HL-60/S4 (cell line): Measurements from ENCODE around the gene SYT1.

Experiments
- in situ Hi-C: fragments of 300-500 bp; cut with MboI; formaldehyde crosslinking; loops from 2 replicates; pipeline ENCODE4 v1.14.3; 2022; ENCODE audit warnings: low sequenced_read_pairs

Gene SYT1

DNA sequence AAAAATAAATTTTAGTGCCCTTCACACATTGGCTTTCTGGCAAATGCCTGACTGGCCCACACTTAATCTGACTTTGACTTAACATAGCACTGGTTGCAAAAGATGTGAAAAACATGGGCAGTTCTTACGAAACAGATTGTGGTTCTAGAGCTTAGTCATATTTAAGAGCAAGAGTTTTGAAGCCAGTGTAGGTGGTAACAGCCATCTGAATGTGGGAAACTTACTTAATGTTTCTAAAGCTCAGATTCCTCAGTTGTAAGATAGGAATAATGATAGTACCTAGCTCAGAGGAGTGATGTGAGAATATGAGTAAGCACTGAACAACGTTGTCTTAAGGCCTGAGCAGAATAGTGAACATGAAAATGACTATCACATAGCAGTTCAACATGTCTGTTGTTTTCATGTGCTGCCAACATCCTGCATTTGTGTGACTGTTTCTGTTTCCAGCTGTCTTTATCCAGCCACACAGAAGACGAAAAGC is 262.7 kb downstream of the SYT1 start:
- in situ Hi-C loops = no loop called here

DNA sequence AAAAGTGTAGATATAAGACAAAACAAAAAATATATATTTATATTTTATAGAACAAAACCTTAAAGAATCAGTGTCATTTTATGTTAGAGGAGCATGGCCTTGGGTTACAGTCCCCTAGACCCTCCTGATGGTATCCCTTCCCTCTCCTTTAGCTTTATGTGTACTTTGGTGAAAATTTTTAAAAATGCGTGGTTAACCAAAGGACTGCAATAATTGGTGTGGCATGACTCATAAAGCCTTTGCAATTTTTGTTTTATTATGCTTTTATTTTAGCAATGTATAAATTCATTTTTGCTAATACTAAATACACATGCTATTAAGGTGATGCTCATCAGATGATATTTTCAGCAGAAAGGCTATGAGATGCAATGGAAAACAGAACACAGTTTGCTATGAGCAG is 264.4 kb downstream of the SYT1 start:
- in situ Hi-C loops = no loop called here

DNA sequence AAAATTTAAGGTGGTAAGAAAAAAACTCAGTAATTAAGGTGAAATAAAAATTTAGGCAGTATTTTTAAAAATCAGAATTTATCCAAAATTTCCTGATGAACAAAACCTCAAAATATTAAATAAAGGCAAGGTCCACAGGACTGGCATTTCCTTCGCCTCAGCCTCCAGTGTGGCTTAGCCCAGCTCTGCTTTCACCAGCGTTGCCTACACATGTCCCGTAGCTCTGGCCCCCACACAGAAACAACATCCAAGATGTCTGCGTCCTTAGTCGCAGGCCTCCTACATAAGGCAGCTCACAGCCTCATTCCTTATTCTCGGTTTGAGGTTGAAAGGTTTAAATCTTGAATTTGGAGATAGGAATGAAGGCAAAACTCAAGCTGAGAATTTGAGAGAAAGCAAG is 274.3 kb downstream of the SYT1 start:
- in situ Hi-C loops = no loop called here

DNA sequence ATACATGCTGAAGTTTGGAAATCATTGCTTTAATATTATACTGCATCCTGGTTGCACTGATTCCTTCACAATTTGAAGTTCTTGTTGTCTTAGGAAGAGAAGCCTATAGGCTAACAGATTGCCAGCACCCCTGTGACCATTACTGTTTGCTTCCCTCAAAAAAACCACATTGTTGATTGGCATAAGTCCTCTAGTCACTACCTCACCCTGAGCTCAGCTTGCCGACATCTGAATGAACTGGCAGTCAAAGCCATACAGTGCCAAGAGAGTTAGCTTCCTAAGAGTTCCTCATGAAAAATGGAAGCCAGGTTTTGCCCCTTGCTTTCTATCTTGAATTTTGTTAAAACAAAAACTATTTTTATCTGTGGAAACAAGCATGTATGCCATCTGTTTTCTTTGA is 276.1 kb downstream of the SYT1 start:
- in situ Hi-C loops = no loop called here

DNA sequence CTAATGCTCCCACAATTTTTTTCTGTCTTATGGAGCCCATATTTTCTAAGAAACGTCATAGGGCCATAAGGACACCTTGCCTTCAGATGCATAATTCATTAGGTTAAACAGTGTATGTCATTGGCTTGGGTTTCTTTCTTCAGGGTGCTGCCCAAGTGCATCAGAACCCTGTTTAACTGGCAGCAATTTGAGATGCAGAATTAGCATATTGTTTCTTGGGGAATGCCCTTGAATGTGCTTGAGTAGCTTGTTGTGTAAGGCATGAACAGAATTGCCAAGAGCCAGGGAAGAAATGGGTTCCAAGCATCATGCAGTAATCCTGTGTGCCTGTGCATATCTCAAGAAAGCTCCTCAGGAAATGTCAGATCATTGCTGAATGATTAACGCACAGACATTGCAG is 277.2 kb downstream of the SYT1 start:
- in situ Hi-C loops = no loop called here

DNA sequence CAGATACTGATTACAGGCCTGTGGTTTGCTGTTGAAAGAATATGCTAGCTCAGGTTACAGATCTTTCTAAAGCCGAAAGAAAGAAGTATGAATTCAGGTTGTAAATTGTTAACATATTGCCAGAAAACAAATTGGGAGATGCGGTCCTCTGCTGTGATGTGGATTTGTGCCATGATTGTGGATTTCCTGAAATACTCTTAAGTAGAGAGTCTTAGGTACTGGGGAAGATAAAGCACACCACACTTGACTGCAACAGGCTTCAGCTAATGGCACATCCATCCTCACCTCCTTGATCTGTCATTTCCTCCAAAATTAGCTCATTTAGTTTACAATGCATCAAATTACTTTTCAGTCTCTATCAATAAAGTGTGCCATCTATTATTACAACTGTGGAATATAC is 279.2 kb downstream of the SYT1 start:
- in situ Hi-C loops = no loop called here

DNA sequence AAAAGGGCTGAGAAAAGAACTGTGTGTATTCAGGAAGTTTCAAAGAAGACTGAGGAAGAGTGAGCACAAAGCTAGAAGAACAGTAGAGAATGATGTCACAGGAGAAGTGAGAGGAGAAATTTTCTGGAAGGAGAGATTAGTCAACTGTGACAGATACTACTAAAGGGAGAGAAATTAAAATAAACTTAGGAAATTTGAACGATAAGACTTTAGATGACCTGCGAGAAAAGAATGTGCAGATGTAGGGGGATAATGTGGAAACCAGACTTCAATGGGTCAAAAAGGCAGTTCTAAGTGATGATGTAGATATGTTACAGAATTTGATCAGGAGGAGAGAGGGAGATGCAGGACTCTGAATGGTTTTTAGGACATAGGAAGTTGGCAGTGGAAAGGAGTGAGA is 287.4 kb downstream of the SYT1 start:
- in situ Hi-C loops = no loop called here

DNA sequence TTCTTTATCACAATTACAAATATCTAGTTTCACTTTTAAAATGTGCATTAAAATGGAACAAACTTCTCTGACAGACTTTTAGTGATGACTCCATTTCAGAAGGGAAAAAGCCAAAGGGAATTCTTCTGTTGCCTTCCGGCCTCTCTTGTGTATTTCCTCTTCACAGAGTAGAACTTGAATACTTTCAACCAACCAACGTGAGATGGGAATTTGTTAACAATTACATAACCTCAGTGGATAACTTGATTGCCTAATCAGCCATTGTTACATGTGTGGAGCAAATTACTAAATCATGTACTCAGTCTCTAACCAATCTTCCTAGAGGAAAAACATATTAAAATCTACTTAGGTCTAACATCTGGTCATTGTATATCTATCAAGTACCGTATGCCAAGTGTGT is 291.1 kb downstream of the SYT1 start:
- in situ Hi-C loops = no loop called here

DNA sequence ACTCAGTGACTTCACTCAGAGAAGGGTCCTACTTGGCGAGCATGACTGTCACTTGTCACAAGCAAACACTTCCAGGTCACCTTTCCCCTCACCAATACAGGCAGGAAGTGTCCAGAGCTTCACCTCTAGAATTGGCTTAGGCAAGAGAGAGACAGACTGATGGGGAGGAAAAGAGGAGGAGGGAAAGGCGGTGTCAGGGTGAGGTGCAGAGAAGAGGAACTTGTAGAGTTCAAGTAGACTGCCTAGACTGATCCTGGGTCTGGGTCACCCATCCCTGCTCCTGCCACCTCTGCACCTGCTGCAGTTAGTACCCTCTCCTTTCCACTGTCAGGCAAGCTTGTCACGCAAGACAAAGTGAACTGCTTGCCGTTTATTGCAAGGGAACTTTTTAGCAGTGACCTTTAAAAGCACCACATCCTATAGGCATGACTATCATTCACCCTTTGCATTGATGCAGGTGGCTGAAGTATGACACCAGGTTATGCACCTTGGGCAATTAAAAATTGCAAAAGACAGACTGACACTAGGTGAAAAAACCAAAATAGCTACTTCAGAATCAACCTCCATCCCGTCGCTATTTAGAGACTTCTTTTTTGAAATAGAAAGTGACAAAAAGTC is 292.4 kb downstream of the SYT1 start:
- in situ Hi-C loops = no loop called here

DNA sequence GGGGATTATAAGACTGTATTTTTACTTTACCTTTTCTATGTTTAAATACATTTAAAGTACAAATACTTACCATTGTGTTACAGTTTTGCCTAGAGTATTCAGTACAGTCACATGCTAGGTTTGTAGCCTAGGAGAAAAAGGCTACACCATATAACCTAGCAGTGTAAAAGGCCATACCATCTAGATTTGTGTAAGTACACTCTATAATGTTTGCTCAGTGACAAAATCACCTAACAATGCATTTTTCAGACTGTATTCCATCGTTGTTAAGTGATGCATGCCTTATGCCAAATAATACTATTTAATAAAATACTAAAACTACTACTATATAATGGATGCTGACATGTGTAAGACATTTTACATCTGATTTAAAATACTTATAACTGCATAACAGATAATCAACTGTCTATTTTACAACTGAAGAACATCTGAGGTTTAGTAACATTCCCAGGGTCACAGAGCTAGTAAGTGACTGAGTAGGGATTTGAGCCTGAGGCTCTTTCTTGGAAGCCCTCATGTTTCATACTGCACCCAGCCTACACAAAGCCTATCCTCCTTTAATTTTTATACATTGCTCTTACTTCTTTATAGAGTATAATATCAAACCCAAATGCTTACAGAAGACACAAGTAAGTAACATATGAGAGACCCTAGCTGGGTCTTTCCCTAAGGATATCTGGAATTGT is 296.8 kb downstream of the SYT1 start:
- in situ Hi-C loops = no loop called here

DNA sequence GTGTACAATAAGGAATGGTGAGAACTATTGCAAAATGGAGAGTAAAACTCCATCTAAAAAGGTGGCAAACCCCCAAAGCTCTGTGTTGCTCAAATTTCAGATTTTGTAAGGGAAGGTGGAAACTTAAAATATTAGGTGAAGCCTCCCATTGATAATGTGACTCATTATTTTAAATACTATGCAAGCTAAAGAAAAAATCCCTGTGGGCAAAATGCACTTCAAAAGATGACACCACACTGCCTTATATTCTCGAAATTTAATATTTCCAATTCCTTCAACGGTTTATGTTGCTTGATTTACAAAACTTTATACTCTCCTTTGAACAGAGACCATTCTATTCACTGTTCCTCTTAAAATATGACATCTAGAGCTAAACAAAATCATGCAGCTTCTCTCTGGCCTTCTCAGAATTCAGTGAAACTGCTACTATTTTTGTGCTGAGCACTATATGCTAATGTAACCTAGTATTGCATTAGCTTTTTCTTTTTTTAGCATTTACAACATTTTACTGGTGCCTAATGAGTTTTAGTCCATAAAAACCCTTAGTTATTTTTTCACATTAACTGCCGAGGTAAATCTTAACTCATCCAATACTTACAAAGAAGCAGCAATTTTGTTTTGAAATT is 297.7 kb downstream of the SYT1 start:
- in situ Hi-C loops = no loop called here

DNA sequence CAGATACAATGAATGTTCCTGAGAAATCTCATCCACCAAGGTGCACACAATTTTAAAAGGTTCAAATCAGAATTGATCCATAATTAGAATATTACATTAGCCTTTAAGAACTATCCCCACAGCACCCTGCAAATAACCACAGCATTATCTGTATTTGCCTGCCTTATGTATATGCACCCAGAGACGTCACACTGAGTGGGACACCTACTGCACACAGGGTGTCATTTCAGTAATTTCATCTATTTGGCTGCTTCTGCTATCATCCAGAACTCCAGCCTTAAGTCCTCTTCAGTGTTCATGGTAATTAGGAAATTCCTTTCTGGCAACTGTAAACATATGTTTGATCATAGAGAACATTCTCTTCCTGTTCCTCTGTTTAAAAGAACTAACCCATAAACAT is 298.4 kb downstream of the SYT1 start:
- in situ Hi-C loops = no loop called here

DNA sequence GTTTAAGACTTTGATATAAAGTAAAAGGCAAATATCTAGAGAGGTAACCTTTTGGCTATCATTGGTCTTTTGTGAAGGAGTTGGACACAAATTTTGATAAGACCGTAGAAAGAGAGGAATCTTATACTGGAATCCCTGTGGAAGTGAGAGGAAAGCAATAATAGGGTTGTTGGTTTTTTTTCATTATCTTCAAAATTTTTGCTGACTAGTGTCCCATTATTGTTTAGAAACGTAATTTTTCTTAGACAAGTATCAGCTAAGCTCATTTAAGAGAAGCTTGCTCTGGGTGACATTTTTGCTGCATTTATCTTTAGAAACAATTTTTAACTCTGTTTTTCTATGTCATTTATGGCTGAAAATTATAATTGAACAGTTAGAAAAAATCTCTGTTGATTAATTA is 300.3 kb downstream of the SYT1 start:
- in situ Hi-C loops = no loop called here

DNA sequence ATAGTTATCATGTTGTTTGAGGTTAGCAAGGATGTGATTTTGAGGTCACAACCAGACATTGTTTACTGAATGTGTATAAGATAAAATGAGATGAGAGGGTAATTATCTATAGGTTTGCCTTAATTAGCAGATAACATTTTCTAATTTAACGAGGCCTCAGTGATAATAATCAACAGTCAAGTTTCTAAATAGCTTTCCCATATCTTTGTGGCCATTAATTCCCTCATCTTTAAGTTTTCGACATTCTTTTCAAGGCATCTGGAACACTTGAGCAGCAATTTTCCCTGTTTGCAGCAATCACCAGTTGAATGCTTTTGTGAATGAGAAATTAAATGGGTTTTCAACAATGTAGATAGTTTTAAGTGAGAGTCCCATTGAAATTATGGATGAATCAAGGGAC is 304.1 kb downstream of the SYT1 start:
- in situ Hi-C loops = no loop called here

DNA sequence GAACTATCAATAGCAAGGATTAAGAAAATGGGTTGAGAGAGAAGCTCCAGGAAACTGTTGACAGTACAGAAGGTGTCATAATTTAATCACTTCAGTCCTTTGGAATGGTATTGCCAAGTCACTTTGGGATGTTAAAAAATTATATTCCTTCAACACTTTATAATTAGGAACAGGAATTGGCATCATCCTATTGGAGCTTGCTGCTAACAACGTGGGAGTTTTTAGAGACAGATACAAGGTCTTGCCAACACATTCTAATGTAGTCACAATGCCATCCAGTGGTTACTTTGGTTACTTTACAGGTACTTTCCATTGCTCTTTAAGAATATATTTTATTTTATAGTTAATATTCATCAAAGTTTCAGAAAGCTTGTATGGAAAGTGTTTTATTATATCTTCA is 310.1 kb downstream of the SYT1 start:
- in situ Hi-C loops = no loop called here

DNA sequence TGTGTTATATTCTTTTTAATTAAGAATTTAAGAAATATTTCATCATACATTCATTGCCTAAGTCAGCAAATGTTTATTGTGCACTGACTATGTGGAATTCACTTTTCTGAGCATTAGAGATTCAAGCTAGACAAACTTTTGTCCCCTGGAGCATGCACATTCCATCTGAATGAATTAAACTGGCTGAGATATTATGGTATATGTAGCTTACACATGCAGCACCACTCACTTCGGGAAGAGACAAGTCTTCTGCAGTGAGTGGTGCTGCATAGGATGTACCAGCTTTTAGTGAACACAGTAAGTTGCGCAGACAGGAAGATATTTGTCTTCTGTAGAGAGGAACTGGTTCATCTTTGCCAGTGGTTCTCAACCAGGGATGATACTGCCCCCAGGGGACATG is 318.4 kb downstream of the SYT1 start:
- in situ Hi-C loops = no loop called here

DNA sequence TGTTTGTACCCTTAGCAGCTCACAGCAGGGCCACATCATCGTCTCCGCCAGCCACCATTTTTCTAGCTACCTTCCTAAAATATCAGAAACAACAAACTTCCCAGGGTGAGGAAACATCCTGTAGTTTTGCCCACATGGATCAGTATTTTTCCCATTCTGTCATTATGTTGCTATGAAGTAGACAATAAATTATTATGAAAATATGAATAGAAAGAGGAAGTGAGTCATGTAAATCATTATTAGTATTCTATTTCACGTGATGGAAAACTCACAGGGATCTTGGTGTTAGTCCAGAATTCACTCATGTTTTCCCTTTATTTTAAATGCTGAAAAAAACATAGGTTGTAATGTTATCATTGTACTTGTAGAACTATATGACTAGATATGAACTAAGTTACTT is 319.4 kb downstream of the SYT1 start:
- in situ Hi-C loops = no loop called here

DNA sequence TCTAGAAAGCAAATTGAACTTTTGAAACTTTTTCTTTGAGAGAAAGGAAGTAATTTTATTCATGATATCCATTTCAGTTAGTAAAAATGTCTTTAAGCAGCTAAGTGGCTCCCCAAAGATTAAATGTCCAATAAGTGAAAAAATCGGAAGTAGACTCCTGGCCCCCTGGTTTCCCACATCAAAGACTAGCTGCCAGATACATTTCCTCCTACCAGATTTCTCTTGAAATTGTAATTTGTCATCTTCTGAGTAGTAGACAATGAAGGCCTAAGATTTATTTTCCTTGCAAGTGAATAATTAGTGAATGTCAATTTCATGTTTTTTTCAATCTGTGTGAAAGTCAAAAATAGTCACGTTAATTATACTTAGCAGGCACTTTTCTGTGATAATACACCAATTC is 321.9 kb downstream of the SYT1 start:
- in situ Hi-C loops = no loop called here

DNA sequence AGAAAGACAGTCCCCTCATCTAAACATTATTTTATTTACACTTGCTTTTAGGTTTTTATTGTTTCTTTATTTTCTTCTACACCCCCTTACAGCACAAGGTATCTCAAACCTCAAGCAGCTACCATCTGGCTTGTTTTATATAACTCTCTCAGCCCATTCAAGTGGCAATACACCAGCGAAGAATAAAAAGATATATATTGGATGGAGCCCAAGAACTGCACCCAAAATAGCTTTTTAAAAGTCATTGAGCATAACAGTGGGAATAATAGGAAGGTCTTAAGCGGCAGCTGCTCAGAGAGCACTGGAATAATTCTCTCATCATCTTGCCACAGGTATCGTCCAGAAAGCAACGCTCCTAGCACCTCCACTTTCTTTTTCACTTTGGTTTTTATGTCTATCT is 322.5 kb downstream of the SYT1 start:
- in situ Hi-C loops = no loop called here

DNA sequence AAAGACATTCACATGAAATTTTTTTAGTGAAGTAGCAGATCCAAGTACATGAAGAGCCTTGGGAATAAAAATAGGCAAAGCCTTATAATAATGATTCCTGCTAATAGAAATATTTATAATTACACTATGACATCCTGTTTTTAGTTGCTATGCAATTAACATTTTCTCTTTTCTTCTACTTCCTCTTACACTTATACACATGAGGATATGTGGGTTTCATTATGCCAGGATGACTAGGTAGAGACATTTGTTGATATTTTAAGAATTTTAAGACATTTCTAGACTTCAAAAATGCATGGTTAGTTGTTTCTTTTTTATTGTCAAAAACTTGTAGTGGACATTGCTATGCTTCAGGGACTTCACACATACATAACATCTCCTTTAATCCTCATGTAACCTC is 326.8 kb downstream of the SYT1 start:
- in situ Hi-C loops = no loop called here

DNA sequence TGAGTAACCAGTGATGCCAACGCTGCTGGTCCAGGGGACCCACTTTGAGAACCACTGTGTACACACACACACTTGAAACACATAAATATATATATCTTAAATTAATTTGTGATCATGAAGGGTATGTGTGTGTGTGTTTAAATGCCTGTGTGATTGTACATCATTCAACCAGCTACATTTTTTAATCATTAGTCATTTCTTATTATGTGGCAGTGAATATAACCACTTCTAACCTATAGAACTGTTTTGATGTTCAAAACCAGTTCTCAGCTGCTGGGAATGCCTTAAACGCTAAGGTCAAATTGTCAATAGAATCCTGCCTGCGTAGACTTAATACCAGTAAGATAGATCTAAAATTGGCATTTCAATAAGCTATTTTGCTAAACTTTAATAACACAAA is 330.0 kb downstream of the SYT1 start:
- in situ Hi-C loops = no loop called here

DNA sequence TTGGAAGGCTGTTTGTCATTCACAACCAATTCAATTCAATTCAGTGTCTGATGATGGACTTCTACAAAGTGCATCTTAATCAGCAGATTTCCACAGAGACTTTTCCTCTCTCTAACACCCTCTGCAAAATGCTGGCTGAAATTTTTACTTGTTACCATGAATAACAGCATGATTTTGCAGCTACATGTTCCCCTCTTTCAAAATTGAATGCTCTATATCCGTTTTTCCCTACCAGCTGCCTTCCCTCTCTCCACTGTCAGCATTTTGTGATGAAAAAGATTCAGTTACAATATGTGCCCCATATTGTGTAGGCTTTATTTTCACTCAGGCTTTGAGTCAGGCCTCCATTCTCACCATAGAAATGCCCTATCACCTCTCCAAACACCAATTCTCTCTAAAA is 334.6 kb downstream of the SYT1 start:
- in situ Hi-C loops = no loop called here

DNA sequence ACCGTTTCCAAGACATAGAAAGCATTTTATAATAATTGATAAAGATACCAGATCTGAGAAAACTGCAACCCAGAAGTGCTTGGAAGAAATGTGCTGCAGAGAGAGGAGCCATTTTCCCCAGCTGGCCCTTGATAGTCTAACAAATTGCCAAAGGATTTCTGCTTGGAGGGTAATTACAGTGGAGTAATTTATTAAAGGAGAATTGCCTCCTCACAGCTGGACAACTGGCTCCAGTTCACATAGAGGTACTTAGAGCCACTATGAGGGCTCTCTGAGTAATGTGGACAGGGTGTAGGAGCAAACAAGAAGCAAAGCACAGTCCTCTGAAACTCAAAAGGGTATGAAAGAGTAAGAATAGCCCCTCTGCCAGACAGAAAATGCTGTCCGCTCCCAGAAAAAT is 335.6 kb downstream of the SYT1 start:
- in situ Hi-C loops = no loop called here
